GM08714 (cell line): ENCODE data around the gene OR6M1.

Experiments
- H3K4me3 ChIP-seq: fragments of 200-500 bp; sonication (Bioruptor generic); 2 replicates; pipeline ENCODE4 v1.5.1; 2014; ENCODE audit warnings: mild to moderate bottlenecking, low read length, inconsistent platforms
- ZNF274 ChIP-seq: IDR thresholded peaks from 2 replicates; pipeline ENCODE4 v1.6.1; 2012; ENCODE audit warnings: mild to moderate bottlenecking, low read depth, low read length

The OR6M1 gene, protein sequence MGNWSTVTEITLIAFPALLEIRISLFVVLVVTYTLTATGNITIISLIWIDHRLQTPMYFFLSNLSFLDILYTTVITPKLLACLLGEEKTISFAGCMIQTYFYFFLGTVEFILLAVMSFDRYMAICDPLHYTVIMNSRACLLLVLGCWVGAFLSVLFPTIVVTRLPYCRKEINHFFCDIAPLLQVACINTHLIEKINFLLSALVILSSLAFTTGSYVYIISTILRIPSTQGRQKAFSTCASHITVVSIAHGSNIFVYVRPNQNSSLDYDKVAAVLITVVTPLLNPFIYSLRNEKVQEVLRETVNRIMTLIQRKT

DNA sequence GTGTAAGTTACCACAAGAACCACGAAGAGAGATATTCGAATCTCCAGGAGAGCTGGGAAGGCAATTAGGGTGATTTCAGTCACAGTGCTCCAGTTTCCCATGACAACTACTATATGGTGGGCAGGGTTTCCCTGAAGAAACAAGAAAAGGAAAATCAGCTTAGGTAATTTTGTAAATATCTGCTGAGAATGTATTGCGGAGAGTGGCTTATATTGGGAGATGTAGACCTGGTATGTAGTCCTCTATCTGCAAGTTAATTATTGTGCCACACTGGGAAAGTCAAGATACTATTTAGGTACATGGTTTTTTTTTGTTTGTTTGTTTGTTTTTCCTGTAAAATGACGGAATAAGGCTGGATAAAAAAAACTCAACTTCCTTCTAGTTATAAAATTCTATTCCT lies at the start of gene OR6M1:
Gene OR6M1, minus strand, starts transcription at position 101 of the 400 bp plus-strand sequence. Its CDS starts 0 bp downstream, at position 101.
- no peak for TF ChIP-seq ZNF274
- H3K4me3 ChIP-seq, result no peak within 1 kb of the TSS

DNA sequence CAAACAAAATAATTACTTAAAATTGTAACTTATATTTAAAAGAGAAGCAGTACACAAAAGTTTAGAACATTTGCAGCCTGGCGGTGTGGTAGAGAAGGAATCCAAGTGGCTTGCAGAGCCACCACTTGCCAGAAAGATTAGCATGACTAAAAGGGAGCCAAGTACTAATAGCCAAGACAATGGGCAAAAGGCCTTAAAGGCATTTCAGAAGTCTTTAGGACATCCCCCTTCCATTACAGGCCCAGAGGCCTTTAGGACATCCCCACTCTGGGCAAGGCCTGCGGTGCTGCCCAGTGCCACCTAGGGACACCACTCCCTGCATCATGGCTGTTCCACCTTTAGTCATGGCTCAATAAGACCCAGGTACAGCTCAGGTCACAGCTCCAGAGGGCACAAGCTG lies 46.9 kb upstream of the OR6M1 start:
- no peak for TF ChIP-seq ZNF274
- no peak overlapping the region for H3K4me3 ChIP-seq

DNA sequence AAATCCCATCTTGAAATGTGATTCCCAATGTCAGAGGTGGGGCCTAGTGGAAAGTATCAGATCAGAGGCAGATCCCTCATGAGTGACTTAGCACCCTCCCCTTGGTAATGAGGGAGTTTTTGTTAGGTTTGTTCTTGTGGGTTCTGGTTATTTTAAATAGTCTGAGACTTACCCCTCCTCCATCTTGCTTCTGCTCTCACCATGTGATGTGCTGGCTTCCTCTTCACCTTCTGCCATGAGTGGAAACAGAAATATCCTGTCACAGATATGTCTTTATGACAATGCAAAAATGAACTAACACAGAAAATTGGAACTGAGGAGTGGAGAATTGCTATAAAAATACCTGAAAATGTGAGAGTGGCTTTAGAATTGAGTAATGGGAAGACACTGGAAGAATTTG lies 46.2 kb upstream of the OR6M1 start:
- no peak for TF ChIP-seq ZNF274
- H3K4me3 ChIP-seq, result no peak overlapping the region

DNA sequence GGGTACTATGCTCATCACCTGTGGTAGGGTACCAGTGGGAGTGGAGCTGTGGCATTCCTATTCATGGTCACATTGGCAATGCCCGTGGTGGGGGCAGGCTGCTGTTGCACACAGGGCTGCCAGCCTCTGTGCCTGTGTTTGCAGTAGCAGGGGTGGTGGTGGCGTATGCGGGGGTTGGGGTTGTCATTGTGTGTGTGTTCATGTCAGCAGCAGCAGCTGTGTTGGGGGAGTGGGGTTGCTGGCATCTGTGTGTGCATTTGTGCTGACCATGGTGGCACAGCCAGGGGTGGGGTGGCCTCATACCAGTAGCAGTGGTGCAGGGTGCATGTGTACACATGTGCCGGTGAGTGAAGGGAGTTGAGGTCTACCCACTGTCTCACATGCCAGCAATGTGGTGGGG lies 45.0 kb upstream of the OR6M1 start:
- TF ChIP-seq ZNF274, result no peak
- H3K4me3 ChIP-seq, result no peak overlapping the region

DNA sequence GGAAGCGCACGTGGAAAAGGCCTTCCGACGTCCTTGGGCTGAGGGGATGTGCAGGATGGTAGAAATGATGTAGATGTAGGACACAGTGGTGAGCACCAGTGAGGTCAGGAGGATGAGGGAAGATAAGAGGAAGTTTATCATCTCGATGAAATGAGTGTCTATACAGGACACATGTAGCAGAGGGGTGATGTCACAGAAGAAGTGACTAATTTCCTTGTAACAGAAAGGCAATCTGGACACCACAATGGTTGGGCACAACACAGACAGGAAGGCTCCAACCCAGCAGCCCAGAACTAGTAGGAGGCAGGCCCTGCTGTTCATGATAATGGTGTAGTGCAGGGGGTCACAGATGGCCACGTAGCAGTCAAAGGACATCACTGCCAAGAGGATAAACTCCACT lies 35.0 kb upstream of the OR6M1 start:
- H3K4me3 ChIP-seq, result no peak overlapping the region
- TF ChIP-seq ZNF274, result no peak

DNA sequence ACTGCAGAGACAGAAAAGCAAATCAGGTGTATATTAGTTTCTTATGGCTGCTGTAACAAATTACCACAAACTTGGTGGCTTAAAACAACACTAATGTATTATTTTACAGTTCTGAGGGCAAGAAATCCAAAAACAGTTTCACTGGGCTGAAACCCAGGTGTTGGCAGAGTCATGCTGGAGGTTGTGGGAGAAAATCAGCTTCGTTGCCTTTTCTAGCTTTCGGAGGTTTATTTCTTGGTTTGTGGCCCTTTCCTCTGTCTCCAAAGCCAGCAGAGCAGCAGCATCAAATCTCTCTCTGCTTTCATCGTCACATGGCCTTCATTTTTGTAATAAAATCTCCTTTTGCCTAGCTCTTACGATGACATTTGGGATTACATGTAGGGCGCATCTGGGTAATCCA lies 33.0 kb upstream of the OR6M1 start:
- no peak overlapping the region for H3K4me3 ChIP-seq
- TF ChIP-seq ZNF274, result no peak

DNA sequence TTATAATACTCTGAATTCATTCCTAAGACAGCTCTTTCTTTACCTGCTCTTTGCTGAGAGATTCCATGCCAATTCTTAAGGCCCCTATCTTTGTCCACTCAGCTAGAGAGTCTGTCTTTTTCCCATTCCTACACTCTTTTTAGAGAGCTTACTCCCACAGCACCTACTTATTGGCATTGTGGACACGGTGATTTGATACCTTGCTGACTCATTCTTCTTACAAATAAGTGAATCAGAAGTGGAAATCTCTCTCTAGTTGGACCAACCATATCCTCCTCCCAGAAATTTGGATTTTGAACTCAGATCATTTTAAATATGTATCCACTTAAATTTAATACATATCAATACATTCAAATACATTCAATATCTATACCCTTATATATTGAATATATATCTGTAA lies 32.5 kb upstream of the OR6M1 start:
- no peak overlapping the region for H3K4me3 ChIP-seq
- TF ChIP-seq ZNF274, result no peak

DNA sequence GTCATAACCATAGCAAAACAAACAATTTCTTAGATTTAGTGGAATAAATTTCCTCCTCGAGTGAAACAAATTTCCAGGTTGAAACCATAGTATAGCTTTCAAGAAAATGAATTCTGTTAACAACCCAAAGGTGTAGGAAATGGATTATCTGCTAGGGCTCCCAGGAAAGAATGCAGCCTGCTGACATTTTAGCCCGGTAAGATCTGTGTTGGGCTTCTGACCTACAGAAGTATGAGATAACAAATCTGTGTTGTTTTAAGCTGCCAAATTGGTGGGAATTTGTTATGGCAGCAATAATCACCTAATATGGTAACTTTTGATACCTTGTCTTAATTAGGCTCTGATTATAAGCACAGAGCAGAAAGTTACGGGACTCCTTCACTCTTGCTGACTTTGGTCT lies 32.0 kb upstream of the OR6M1 start:
- H3K4me3 ChIP-seq, result no peak overlapping the region
- TF ChIP-seq ZNF274, result no peak

DNA sequence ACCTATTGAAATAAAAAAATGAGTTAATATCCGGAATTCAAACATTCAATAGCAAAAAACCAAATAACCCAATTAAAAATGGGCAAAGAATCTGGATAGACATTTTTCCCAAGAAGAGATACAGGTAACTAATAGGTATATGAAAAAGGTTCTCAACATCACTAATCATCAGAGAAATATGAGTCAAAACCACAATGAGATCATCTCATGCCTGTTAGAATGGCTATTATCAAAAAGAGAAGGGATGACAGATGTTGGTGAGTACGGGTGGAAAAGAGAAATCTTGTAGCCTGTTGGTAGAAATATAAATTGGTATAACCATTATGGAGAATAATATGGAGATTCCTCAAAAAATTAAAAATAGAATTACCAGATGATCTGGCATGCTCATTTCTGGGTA lies 26.9 kb upstream of the OR6M1 start:
- H3K4me3 ChIP-seq, result no peak overlapping the region

DNA sequence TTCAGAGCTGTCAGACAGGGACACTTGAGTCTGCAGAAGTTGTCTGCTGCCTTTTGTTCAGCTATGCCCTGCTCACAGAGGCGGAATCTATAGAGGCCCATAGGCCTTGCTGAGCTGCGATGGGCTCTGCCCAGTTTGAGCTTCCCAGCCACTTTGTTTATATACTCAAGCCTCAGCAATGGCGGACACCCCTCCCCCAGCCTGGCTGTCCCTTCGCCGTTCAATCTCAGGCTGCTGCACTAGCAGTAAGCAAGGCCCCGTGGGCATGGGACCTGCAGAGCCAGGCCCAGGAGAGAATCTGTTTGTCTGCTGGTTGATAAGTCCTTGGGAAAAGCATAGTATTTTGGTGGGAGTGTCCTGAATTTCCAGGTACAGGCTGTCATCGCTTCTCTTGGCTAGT lies 23.6 kb upstream of the OR6M1 start:
- TF ChIP-seq ZNF274, result no peak
- H3K4me3 ChIP-seq, result no peak overlapping the region

More for the DNA sequence above, 26.9 kb upstream of the OR6M1 start:
- TF ChIP-seq ZNF274, result no peak

DNA sequence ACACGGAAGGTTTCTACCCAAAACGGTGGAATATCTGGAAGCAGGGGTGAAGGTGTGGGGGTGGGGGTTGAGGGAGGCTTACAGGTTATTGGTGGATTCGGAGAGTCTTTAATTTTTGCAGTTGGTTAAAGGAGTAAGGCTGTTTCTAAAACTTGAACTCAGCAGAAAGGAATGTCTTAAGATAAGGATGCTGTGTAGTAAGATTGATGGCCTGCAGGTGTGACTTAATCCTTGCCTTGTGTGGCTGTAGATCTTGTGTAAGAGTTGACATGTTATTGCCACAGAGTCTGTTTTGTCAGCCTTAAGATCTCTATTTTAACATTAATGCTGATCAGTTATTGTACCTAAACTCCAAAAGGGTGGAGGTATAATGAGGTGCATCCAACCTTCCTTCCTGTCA lies 16.4 kb upstream of the OR6M1 start:
- TF ChIP-seq ZNF274, result no peak
- no peak overlapping the region for H3K4me3 ChIP-seq

DNA sequence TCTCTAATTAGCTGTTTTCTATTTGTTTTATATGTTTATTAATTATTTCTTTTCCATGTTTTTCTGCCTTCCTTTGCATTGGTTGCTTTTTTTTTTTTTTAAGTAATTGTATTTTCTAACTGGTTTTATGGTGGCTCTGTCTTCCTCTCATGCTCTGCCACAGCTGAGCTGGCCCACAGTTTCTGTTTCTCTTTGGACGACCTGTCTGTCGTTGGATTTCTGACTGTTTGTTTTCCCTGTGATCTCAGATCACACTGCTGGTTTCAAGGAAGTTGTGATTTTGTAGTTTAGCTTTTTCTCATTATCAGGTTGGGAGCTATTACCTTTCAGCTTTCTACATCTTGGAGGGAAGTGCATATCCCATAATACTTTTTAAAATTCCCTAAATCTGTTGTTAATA lies 15.9 kb upstream of the OR6M1 start:
- TF ChIP-seq ZNF274, result no peak
- no peak overlapping the region for H3K4me3 ChIP-seq

DNA sequence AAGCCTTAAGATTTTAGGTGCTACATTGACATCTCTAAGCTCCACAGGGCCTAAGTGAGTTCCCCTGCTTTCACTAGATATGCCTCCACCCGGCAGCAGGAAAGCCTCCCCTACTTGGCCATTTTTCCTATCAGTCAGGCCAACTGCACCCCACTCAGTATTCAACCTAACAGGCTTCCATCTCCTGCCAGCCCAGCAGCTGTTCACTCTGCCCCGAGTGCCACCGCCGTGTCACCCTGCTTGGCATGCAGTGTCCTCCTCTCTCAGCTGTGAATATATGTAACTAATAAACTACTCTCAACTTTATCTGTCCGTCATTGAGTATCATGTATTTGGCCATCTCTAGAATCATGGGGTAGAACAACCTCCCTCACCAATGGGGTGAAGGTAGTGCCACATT lies 9.0 kb upstream of the OR6M1 start:
- TF ChIP-seq ZNF274, result no peak
- no peak overlapping the region for H3K4me3 ChIP-seq

DNA sequence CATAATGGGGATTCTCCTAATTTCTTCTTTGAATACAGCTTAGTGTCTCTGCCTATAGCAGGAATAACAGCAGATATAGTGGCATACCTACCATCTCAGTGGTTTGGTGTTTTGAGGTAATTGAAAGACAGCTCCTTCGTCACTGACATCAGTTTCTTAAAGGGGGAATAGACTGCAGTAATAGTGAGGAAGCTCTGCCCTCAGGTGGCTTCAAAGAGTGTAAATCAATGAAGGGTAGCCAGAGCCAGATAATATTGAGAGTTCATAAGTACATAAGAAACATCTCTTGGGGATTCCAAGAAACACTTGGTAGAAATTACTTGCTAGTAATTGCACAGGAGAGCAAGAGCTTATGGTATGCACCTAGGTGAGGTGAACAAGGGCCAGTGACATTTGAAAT lies 4.4 kb downstream of the OR6M1 start:
- no peak for TF ChIP-seq ZNF274
- no peak overlapping the region for H3K4me3 ChIP-seq

DNA sequence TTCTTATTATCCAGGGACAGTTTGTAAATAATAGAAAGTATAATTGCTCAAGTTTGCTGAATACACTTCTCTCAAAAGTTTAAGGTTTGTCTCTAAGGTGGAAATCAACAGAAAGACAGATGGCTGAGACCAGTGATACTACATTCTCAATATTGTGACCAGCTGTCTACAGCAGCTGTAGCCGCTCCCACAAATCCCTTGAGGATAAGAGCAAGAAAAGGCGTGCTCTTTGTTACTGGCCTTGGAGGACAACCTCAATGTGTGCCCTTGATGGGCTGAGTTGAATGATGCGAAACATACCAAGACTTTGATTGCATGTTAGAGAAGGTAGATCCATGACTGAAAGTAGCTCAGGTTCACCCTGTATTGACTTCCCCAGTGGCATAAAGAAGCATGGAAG lies 6.1 kb downstream of the OR6M1 start:
- no peak overlapping the region for H3K4me3 ChIP-seq
- no peak for TF ChIP-seq ZNF274

DNA sequence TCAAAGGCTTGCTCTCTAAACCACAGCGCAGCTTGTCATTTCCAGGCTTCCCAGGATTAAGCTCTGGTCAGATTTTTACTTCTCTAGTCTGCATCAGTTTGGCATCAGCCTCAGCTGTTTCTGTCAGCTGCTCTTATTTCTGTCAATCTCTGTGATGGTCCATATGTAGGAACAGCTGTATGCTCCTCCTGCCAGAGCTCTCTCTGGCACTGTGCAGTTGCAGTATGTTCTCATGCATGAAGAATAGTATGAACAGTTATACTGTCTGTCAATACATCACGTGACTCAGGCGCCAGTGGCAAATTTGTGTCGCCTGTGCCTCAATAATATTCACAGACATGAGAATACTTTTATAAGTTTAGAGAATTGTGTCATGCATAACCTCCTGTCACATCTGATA lies 6.7 kb downstream of the OR6M1 start:
- H3K4me3 ChIP-seq, result no peak overlapping the region
- TF ChIP-seq ZNF274, result no peak
